HG02588 (cell line): ENCODE data around the gene ZNF607.
"Not testable (repeated sequence)": the region's sequence is repeated elsewhere in the genome, so short reads cannot be mapped to it uniquely, and the experiment has no call there.

Source experiments
- ATAC-seq: cut with Tn5 transposase; IDR thresholded peaks from one replicate; pipeline ENCODE4 v1.9.1; 2021; ENCODE audit warnings: mild to moderate bottlenecking, moderate library complexity; ENCODE audit not compliant: unreplicated experiment

Gene ZNF607

GRCh38 chr19:37719111-37719926 lies at the start of gene ZNF607:
TSS of gene ZNF607 (minus strand) at chr19:37719761. CDS start at chr19:37711618, 8,143 bp downstream.
- peak; percentile 90 for ATAC-seq

GRCh38 chr19:37763488-37763887 lies 43.9 kb upstream of the ZNF607 start:
- no peak for ATAC-seq

GRCh38 chr19:37757683-37758082 lies 38.1 kb upstream of the ZNF607 start:
- ATAC-seq, result not testable (repeated sequence)

- ATAC-seq, result no peak
Measured at GRCh38 chr19:37738371-37738770, 18.8 kb upstream of the ZNF607 start.

GRCh38 chr19:37725181-37725580 lies 5.6 kb upstream of the ZNF607 start:
- ATAC-seq, result no peak

- no peak for ATAC-seq
Measured at GRCh38 chr19:37719927-37720265, 335 bp upstream of the ZNF607 start.

DNA sequence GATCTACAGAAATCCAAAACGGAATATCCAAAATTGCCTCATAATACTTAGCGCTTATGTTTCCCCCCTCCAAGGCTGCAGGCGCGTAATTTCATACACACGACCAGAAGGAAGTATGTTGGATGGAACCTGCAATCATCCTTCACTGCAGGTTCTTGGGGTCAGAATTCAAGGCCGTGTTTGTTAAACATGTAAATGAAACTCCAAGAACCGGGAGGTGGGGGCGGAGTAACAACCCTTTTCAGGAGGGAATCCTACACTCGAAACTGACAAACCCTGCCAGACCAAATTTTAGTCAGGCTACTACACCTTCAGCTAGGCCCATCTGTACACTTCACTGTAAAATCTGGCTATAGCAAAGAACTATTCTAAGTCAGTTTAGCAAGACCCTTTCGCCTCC lies 1.3 kb downstream of the ZNF607 start:
- no peak for ATAC-seq

- no peak for ATAC-seq
Measured at GRCh38 chr19:37716140-37716539, 3.4 kb downstream of the ZNF607 start.

- ATAC-seq, result no peak
Measured at GRCh38 chr19:37706052-37706605, 13.4 kb downstream of the ZNF607 start.

DNA sequence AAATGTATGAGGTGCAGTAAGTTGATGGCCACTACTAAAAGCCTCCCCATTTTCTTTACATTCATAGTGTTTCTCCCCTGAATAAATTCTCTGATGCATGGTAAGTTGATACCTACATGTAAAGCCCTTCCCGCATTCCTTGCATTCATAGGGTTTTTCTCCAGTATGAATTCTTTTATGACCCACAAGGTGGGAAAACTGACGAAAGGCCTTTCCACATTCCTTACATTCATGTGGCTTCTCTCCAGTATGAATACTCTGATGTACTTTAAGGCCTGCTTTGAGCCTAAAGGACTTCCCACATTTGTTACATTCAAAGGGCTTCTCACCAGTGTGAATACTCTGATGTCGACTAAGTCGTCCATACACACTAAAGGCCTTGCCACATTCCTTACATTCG lies 20.5 kb downstream of the ZNF607 start:
- no peak for ATAC-seq

- no peak for ATAC-seq
Measured at GRCh38 chr19:37698216-37698615, 21.3 kb downstream of the ZNF607 start.

DNA sequence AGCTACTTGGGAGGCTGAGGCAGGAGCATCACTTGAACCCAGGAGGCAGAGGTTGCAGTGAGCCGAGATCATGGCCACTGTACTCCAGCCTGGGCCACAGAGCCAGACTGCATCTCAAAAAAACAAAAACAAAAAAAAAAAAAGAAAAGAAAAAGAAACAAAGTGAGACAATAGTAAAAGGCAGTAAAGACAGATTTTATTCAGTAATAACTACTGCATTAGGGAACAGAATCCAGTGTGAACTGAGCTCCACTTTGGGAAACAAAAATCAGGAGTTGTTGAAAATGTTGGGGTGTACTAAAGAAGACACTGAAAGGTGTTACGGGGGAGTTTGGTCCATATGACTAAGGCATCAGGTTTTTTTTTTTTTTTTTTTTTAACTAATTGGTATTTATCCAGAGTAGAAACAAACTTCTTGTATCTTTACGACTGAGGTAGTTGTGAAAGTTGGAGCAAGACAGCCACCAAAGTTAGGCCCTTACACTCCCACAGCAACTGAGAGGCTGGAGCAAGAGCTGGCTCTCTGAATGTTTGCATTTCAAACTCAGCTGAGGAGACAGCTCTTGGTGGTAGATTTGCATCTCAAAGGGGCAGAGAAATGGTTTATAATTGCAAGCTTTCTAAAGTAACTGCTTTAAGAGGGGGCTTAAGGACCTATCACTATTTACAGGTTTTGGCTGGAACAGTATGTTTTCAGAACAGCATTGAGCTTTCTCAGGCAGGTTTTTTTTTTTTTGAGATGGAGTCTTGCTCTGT lies 24.2 kb downstream of the ZNF607 start:
- ATAC-seq, result no peak

DNA sequence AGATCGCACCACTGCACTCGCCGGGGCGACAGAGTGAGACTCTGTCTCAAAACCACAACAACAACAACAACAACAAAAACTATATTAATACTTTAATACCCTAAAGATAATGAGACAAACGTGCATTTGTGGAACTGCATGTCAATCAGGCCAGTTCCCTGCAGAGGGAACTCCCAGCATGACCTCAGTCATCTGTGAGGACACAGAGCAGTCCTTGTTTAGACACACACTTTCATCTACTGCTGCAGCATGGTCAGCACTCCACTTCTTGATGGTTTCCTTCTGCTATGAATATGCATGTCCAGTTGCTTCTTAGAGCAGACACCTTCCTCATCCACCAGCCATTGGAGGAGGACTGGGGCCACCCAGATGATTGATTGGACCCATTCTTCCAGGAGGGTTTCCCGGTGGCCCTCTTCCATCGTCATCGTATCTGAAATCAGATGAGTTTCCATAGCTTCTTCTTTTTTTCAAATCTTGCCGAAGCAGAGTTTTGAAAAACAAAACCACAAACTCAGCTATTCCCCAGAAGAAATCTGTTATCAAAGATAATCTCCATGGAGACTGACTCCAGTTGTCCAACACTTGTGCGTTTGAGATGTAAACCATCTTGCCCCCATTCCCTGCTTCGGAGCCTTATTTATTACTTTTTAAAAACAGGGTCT lies 26.5 kb downstream of the ZNF607 start:
- ATAC-seq, result no peak

DNA sequence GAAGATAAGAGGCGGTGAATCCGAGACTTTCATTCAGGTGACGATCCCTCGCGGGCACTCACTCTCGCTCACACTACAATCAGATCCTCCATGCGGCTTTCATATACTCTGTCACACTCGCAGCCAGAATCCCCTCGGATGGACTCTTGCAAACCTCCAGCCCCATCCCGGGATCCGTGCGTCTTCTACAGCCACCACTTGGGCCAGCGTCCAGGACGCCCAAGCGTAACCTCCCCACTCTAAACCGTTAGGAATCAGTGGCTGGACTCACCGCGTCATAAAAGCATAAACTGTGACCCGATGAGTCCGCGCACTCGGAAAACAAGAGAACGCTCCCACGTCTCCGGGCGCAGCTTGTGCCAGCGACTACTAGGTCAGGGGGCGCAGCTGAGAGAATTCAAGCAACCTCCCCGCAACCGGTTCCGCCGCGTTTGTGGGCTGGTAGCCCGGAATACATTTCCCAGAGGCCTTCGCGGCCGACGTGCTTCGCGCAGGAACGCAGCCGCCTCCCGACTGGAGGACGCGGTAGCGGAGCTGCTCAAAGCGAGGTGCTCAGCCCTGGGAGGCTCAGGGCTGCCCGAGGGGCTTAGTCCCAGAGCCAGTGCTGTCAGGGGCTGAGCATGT lies 27.6 kb downstream of the ZNF607 start:
- no peak for ATAC-seq

GRCh38 chr19:37683520-37683919 lies 36.0 kb downstream of the ZNF607 start:
- ATAC-seq, result no peak

DNA sequence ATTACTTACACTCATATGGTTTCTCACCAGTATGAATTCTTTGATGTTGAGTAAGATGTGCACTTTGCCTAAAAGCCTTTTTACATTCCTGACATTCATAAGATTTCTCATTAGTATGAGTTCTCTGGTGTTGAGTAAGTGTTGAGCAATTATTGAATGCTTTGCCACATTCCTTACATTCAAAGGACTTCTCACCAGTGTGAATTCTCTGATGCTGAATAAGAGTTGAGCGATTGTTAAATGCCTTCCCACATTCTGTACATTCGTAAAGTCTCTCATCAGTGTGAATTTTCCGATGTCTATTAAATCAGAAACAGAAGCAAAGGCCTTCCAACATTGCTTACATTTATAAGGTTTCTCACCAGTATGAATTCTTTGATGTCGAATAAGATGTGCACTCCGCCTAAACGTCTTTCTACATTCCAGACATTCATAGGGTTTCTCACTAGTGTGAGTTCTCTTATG lies 50.1 kb downstream of the ZNF607 start:
- no peak for ATAC-seq

GRCh38 chr19:37657157-37657556 lies 62.4 kb downstream of the ZNF607 start:
- ATAC-seq, result not testable (repeated sequence)

GRCh38 chr19:37655689-37656371 lies 63.7 kb downstream of the ZNF607 start:
- peak; percentile 55 for ATAC-seq

- ATAC-seq, result peak; percentile 71
Measured at GRCh38 chr19:37655301-37655688, 64.3 kb downstream of the ZNF607 start, which contains the start of gene ZFP30. TSS of gene ZFP30 (minus strand) at chr19:37655465. CDS start at chr19:37647822, 7,643 bp downstream.

DNA sequence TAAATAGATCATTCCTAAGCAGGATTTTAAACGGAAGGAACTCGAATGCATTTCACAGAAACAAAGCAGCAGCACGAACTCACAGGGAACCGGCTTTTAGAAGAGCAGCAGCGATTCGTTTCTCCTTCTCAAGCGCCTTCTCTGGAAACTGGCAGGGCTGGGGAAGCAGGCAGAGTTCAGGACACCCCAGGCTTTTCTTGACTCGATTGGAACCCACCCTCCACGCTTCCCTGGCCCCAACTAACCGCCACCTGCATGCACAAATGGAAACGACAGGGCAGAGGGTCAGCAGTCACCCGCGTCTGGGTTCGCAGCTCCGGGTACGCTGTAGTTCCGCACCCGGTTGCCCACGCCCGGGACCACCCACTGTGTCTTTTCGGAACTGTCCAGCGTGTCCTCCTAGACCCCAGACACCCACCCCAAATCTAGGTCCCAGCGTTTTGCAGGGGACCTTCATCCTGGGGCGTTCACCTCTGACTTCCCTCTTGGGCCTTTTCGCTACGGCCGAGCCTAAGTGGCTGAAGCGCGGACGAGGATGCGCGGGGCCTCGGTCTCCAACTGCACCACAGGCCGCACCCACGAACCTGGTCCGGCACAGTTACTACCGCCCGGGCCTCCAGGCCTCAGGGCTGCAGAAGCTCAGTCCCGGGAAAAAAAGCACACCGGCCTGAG lies 64.8 kb downstream of the ZNF607 start:
- ATAC-seq, result peak; percentile 33
